Psoas muscle (tissue), 8 donors: ENCODE data around the gene RPL10. TPM values are rescaled to one million over a fixed set of nuclear protein-coding genes. Genes with fewer than 3 reads are reported as not detected.

Experiments used
- ATAC-seq, 4 donors: fragments of 200-7000 bp; cut with Tn5 transposase; one replicate each; pipeline ENCODE4 v1.9.1; 2020; ENCODE audit warnings: moderate library complexity in 3 of 4, mild to moderate bottlenecking in 2 of 4
- DNase-seq, 2 donors: peaks; one replicate each; pipeline ENCODE4 v3.0.0-alpha.2; 2020
- H3K27ac ChIP-seq: fragments of 200-600 bp; one replicate; pipeline ENCODE4 v1.8.0; 2022
- H3K27me3 ChIP-seq, 3 donors: fragments of 200-600 bp in 1 of 3; one replicate each; pipeline versions ENCODE4 v1.6.1 to v1.8.0; 2013 to 2022; ENCODE audit warnings: low read length in 2 of 3, mild to moderate bottlenecking in 2 of 3, moderate library complexity in 1 of 3; ENCODE audit not compliant: insufficient read depth in 3 of 3
- H3K36me3 ChIP-seq, 2 donors: fragments of 200-600 bp in 1 of 2; one replicate each; pipeline versions ENCODE4 v1.6.1 to v1.8.0; 2013 to 2022; ENCODE audit warnings: low read depth in 1 of 2, mild to moderate bottlenecking in 1 of 2, moderate library complexity in 1 of 2; ENCODE audit not compliant: insufficient read depth in 1 of 2
- H3K4me1 ChIP-seq: fragments of 200-600 bp; one replicate; pipeline ENCODE4 v1.8.0; 2022
- H3K4me3 ChIP-seq: fragments of 200-600 bp; one replicate; pipeline ENCODE4 v1.8.0; 2022; ENCODE audit warnings: mild to moderate bottlenecking
- H3K9me3 ChIP-seq: fragments of 200-600 bp; one replicate; pipeline ENCODE4 v1.8.0; 2022
- WGBS, 3 donors: extraction: QIAGEN DNeasy Blood & Tissue Kit; methylation state at CpG; one replicate each; pipeline versions ENCODE4 v1.1.6 to v1.1.7; 2013; 5-methylcytosine and 5-hydroxymethylcytosine counted together
- intact Hi-C, 2 donors: fragments of 100-400 bp; cut with DNase I; formaldehyde crosslinking; loops; one replicate each; pipeline versions ENCODE4 v1.11.0 to v1.14.2; 2022
- polyA plus RNA-seq, 3 donors: library from polyadenylated mRNA; stranded (reverse); fragments of 200-250 nt; gene quantifications; one replicate each; pipeline ENCODE4 v1.2.3, GENCODE V29; 2013
- total RNA-seq, 4 donors: library from RNA; stranded (reverse); fragmentation: NEBNext Ultra II Directional in 2 of 4; extraction: Animal tissue kit (Norgen Biotek cat#: 25700) in 2 of 4; gene quantifications; one replicate each; pipeline versions ENCODE4 v1.2.1 to v1.2.4, GENCODE V29; 2021 to 2023
- TF ChIP-seq, protein P1 (sequence below): fragments of 200-600 bp; IDR thresholded peaks from one replicate; pipeline ENCODE4 v1.8.0; 2022; ENCODE audit warnings: antibody characterized with exemption
- donor health status: healthy with polysubstance abuse.
- donor health status: DM: no; HTN: no; CAD: no; lungs with moderate emphysema.
- donor health status: Bipolar disorder and iron deficiency.
- donor health status: healthy.
- donor health status: DM: yes; HTN: yes; CAD: no.
- donor health status: DM: no; HTN: no; CAD: no.
- donor health status: DM: no; HTN: no; CAD: no.
- donor health status: DM: yes; HTN: yes; CAD: no.

The RPL10 gene
- total and polyA plus RNA-seq, 7 donors = 1,403 to 5,433 (median 2,633) TPM

DNA sequence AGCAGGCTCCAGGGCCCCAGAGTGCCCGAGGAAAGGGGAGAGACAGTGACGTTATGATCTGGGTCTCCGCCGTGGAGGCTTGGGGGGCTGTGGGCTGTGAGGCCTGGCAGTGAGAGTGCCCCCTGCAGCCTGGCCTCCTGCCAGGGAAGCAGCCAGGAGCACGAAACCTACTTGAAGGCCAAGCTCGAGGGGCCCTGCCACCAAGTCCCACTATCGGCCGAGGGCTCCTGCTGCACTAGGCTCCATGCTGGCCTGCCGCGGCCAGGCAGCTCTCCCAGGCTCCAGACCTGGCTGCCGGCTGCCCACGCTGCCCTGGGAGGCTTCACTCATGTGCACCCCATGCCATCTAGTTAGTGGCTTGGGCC, 42.4 kb upstream of the RPL10 start:
- Histone ChIP-seq H3K27me3 (no peaks in the 10 kb centered on the region), H3K9me3 (no peaks in the 10 kb centered on the region), H3K4me1 (no peaks in the 10 kb centered on the region), H3K4me3 (no peak overlapping the region), H3K27ac (no peak overlapping the region), H3K36me3 (peaks cover 0 to 61% of the 10 kb centered on the region in 2 donors)
- no peak for ATAC-seq
- no peak for DNase-seq
- 70 to 94% (median 90%) methylated on average over 2 to 12 of the region's 12 CpGs for WGBS, 3 donors
- TF ChIP-seq, protein P1, sequence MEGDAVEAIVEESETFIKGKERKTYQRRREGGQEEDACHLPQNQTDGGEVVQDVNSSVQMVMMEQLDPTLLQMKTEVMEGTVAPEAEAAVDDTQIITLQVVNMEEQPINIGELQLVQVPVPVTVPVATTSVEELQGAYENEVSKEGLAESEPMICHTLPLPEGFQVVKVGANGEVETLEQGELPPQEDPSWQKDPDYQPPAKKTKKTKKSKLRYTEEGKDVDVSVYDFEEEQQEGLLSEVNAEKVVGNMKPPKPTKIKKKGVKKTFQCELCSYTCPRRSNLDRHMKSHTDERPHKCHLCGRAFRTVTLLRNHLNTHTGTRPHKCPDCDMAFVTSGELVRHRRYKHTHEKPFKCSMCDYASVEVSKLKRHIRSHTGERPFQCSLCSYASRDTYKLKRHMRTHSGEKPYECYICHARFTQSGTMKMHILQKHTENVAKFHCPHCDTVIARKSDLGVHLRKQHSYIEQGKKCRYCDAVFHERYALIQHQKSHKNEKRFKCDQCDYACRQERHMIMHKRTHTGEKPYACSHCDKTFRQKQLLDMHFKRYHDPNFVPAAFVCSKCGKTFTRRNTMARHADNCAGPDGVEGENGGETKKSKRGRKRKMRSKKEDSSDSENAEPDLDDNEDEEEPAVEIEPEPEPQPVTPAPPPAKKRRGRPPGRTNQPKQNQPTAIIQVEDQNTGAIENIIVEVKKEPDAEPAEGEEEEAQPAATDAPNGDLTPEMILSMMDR = no peak
- intact Hi-C loops = no loop called here

DNA sequence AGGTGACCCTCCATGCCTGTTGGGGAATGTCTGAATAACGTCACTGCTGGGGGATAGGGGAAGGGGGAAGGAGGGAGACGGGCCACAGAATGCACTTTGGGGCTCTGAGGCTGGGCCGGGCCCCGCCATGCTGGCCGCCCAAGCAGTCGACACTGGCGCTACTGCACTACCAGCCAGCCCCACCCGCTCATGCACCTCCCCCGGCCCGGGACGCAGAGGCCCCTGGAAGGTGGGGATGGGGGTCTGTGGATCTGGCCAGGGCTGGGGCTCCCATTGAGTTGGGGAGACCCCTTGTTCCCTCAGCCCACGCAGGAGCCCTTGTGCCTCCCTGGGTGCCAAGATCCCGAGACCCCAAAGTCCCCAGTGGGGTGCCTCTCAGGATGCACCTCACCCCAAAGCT, 41.6 kb upstream of the RPL10 start:
- intact Hi-C loops = no loop called here
- no peak overlapping the region for H3K27ac ChIP-seq
- H3K27me3 ChIP-seq = no peaks in the 10 kb centered on the region
- TF ChIP-seq, protein P1 = no peak
- DNase-seq (no peak), ATAC-seq (no peak)
- WGBS, 3 donors = 79 to 89% (median 83%) methylated on average over 7 to 13 of the region's 13 CpGs
- H3K4me3 ChIP-seq = no peak overlapping the region
- no peaks in the 10 kb centered on the region for H3K9me3 ChIP-seq
- no peaks in the 10 kb centered on the region for H3K4me1 ChIP-seq
- H3K36me3 ChIP-seq = peaks cover 0 to 62% of the 10 kb centered on the region in 2 donors

DNA sequence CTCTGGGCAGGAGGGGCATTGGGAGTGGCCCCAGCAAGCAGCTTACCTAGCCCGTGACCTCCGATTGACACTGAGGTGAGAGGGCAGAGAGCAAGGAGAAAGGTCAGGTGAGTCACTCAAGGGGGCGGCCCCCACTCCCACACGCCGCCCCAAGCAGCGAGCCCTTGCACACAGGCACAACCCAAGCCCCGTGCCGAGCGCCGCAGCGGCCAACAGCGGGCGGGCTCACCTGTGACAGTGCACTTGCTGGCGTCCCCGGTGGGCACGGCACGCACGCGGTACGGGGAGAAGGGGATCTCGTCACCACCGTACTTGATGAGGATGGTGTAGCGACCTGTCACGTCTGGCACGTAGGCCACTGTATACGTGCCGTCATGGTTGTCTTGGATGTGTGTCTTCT, 41.0 kb upstream of the RPL10 start:
- no peak overlapping the region for H3K27ac ChIP-seq
- ATAC-seq (no peak), DNase-seq (no peak)
- no peaks in the 10 kb centered on the region for H3K9me3 ChIP-seq
- intact Hi-C loops = no loop called here
- TF ChIP-seq, protein P1 = no peak
- no peaks in the 10 kb centered on the region for H3K4me1 ChIP-seq
- peaks cover 0 to 66% of the 10 kb centered on the region in 2 donors for H3K36me3 ChIP-seq
- H3K27me3 ChIP-seq = no peaks in the 10 kb centered on the region
- H3K4me3 ChIP-seq = no peak overlapping the region
- 90 to 100% (median 93%) methylated on average over 4 to 27 of the region's 27 CpGs for WGBS, 3 donors

DNA sequence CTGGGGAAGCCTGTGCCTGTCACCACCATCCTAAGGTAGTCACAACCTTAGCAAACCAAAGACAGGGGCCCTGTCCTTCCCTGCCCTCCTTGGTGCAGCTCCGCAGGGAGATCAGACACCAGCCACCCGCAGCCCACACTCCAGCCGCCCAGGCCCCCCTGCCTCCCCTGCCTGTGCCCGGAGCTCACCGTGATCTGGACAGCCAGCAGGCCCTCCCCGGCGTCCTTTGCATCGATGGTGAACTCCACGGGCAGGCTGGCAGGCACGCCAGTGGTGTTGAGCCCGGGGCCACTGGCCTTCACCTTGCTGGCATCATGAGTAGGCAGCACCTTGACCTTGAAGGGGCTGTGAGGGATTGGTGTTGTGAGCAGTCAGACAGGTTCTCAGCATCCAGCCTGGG, 40.2 kb upstream of the RPL10 start:
- Histone ChIP-seq H3K9me3 (no peaks in the 10 kb centered on the region), H3K4me3 (no peak overlapping the region), H3K36me3 (peaks cover 0 to 67% of the 10 kb centered on the region in 2 donors), H3K27me3 (no peaks in the 10 kb centered on the region), H3K27ac (no peak overlapping the region), H3K4me1 (no peaks in the 10 kb centered on the region)
- TF ChIP-seq, protein P1 = no peak
- intact Hi-C loops = no loop called here
- ATAC-seq (no peak), DNase-seq (no peak)
- WGBS, 3 donors = 88 to 93% (median 89%) methylated on average over 7 to 11 of the region's 11 CpGs

DNA sequence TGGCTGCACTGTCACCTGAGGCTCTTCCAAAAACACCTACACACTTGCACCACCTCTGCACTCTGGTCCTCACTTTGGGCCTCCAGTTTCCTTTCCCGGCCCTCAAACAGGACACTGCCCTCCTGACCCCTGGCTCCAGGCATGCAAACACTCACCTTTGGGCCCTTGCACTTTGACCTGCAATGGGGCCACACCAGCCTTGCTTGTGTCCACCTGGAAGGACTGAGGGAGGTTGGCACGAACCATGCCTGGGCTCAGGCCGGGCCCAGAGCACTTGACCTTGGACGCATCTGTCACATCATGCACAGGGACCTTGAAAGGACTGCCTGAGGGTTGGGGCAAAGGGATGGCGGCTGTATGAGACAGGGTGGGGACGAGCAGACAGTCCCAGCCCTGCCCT, 39.3 kb upstream of the RPL10 start:
- H3K4me3 ChIP-seq = no peak overlapping the region
- TF ChIP-seq, protein P1 = no peak
- WGBS, 3 donors = 88 to 94% (median 89%) methylated on average over 6 of the region's 6 CpGs
- peaks cover 0 to 62% of the 10 kb centered on the region in 2 donors for H3K36me3 ChIP-seq
- intact Hi-C loops = no loop called here
- no peak for ATAC-seq
- H3K9me3 ChIP-seq = no peaks in the 10 kb centered on the region
- DNase-seq = no peak
- H3K27me3 ChIP-seq = no peaks in the 10 kb centered on the region
- no peaks in the 10 kb centered on the region for H3K4me1 ChIP-seq
- no peak overlapping the region for H3K27ac ChIP-seq
